Astrocyte of the spinal cord (primary cell): ENCODE results near the gene ATRN.

ENCODE experiments used
- DNase-seq: peaks from one replicate; pipeline ENCODE4 v3.0.0; 2011; ENCODE audit warnings: low read depth, low spot score
- H3K4me3 ChIP-seq: 2 replicates; pipeline ENCODE4 v1.5.1; 2011; ENCODE audit warnings: low read depth, mild to moderate bottlenecking, low read length, moderate library complexity
- CTCF ChIP-seq: IDR thresholded peaks from 2 replicates; pipeline ENCODE4 v1.5.1; 2012; ENCODE audit warnings: low read depth, mild to moderate bottlenecking, low read length, inconsistent platforms
- in situ Hi-C: cut with HindIII; loops from 2 replicates; pipeline ENCODE4 v1.10.0; 2017; ENCODE audit warnings: low sequenced_read_pairs

ATRN gene

GRCh38 chr20:3680701-3681351 is 210.0 kb downstream of the ATRN start:
- in situ Hi-C loops, result no loop called here
- no peak for DNase-seq
- peak overlapping the region; percentile 44 for H3K4me3 ChIP-seq
- no peak for TF ChIP-seq CTCF

DNA sequence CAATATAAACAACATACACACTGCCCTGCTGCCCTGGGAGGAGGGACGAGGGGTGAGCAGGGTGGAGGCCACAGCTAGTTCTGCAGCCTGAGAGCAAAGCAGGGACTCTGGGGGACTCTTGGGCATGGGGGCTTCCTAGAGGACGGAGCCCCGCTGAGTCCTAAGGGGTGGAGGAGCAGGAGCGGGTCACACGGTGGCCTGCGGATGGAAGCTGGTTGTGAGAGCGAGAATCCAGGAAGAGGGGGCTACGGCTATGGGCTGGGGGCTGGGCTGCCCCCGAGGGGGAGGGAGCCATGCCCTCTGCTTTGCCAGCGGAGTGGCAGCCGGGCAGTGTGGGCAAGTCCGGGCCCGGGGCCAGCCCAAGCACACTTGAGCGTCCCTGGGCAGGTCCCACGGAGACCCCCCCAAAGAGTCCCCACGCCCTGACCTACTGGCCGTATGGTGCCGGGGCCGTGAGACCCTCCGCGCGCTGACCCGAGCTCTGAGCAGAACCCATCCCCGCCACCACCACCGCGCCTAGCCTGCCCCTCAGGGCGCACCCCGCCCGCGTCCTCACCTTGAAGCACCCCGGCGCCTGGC is 210.6 kb downstream of the ATRN start:
- in situ Hi-C loops, result no loop called here
- H3K4me3 ChIP-seq, result peak overlapping the region; percentile 44
- no peak for TF ChIP-seq CTCF
- no peak for DNase-seq

DNA sequence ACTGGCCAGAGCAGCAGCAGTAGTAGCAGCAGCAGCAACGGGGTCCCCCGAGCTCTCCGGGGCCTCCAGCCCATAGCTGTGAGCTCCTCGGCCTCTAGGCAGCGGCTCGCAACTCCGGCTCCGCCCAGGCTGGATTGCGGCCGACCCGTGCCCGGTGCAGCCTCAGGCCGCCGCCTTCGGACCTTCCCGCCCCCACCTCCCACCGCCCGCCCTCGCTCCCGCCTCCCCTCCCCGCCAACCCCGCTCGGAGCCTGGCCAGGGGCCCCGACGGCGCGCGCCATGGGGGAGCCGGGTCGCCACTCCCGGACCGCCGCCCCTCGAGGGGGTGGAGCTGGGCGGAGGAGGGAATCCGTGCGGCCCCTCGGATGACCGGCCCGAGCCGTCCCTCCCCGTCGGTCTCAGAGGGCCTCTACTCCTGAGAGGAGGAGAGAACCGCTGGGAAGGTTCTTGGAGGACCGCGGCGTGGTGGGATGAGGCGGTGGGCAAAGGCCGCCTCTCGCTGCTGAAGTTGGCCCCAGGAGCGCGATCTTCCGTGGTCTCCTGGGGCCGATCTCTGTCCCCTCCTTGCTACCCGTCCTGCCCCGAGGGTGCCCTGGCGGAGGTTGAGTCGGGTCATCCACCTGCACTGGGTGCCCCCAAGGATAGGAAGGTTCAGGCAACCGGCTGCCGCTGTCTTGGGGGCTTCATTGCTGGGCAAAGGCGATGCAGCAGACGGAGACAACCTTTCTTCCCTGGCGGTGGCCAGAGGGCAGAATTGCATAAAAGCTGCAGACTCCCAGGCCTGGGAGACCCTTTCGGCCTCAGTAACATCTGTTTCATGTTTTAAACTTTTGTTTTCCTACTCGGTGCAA is 211.3 kb downstream of the ATRN start, which contains the start of gene ADAM33:
Gene ADAM33, minus strand, starts transcription at position 80 of the 851 bp plus-strand sequence. Its CDS starts 6 bp downstream, at position 74.
- no peak for DNase-seq
- H3K4me3 ChIP-seq, result peak within 1 kb of the TSS; percentile 44
- TF ChIP-seq CTCF, result no peak
- in situ Hi-C loops, result no loop called here

DNA sequence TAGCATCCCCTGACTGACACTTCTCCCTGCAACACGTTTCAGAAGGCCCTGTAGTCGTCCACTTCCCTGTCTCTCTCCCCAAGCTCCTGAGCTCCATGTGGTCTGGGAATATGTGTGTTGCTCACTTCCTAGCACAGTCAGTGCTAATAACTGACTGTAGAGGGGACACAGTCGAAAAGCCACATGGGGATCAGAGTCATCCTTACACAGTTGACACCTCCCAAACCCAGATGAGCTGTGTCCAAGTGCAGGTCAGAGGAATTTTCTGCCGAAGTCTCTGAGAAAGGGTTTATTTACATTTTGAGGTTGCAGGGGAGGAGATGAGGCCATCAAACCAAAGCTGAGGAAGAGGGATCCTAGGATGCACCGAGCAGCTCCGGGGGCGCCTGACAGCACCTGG is 214.5 kb downstream of the ATRN start:
- in situ Hi-C loops, result no loop called here
- DNase-seq, result no peak
- no peak overlapping the region for H3K4me3 ChIP-seq
- TF ChIP-seq CTCF, result no peak

GRCh38 chr20:3686421-3686820 is 215.6 kb downstream of the ATRN start:
- H3K4me3 ChIP-seq, result no peak overlapping the region
- TF ChIP-seq CTCF, result no peak
- DNase-seq, result no peak
- in situ Hi-C loops, result no loop called here

DNA sequence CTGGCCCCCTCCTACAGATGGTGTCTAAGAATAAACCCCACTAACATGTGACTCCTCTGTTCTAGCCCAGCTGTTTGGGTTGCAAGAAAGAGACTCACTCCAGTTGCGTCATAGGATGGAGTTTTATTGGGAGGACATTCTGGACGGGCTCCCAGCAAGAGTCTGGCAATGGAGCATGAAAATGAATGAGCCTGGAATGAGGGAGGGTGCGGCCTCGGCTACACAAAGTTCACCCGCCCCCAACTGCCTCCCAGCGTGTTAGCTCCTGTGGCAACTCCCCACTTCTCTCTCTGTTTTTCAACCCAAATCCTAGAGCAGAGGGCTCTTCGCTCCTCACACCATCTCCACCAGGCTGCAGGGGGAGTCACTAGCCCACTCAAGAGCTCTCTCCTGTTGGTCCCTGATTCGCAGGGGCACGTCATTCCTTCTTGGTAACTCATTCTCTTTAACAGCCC is 216.1 kb downstream of the ATRN start:
- TF ChIP-seq CTCF, result peak; percentile 38
- no peak overlapping the region for H3K4me3 ChIP-seq
- DNase-seq, result peak; percentile 86
- in situ Hi-C loops, result no loop called here
